H54 (cell line): ENCODE data around the gene OR2J1.
"Not testable (repeated sequence)": the region's sequence is repeated elsewhere in the genome, so short reads cannot be mapped to it uniquely, and the experiment has no call there.

Experiments used
- DNase-seq: peaks from one replicate; pipeline ENCODE4 v3.0.0; 2011; ENCODE audit warnings: low spot score, mixed read lengths; ENCODE audit not compliant: insufficient read length
- FAIRE-seq: peaks from 3 replicates; lab custom pipeline; 2011; peaks lifted over from hg19 to GRCh38; lab: Jason Lieb, UNC
- POLR2A ChIP-seq: IDR thresholded peaks from 2 replicates; pipeline ENCODE4 v1.6.1; 2011; ENCODE audit warnings: low read depth, mild to moderate bottlenecking, low read length

OR2J1 gene

DNA sequence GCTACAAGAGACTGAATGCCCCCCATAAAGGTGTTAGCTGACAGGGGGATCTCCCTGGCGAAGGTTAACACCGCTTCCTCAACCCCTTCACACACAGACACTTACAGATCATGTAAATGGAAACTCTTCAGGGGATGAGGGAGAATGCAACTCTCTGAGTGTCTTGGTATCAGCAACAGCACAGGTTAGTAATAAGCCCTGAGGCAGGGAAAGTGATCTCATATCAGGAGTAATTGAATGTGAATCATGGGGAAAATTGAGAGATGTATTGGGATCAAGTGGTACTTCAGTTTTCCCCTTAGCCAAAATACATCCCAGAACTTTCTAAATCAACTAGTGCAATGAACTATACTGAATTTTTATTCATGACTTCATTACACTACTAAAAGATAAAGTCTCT is 32.4 kb downstream of the OR2J1 start:
- DNase-seq (no peak), FAIRE-seq (no peak)
- TF ChIP-seq POLR2A = no peak

- DNase-seq = no peak
- no peak for TF ChIP-seq POLR2A
- no peak for FAIRE-seq
Measured at GRCh38 chr6:29137724-29138123, 38.4 kb downstream of the OR2J1 start.

GRCh38 chr6:29141606-29142005 is 42.3 kb downstream of the OR2J1 start:
- DNase-seq (no peak), FAIRE-seq (no peak)
- no peak for TF ChIP-seq POLR2A

GRCh38 chr6:29142309-29142708 is 43.0 kb downstream of the OR2J1 start:
- FAIRE-seq = no peak
- TF ChIP-seq POLR2A = no peak
- no peak for DNase-seq

GRCh38 chr6:29146179-29146578 is 46.9 kb downstream of the OR2J1 start:
- TF ChIP-seq POLR2A = no peak
- FAIRE-seq = no peak
- no peak for DNase-seq

GRCh38 chr6:29147074-29147473 is 47.8 kb downstream of the OR2J1 start:
- DNase-seq = no peak
- no peak for FAIRE-seq
- TF ChIP-seq POLR2A = no peak

GRCh38 chr6:29149444-29149843 is 50.2 kb downstream of the OR2J1 start:
- not testable (repeated sequence) for FAIRE-seq, DNase-seq
